ENCODE data around the gene PYGO1. TPM values are rescaled to one million over a fixed set of nuclear protein-coding genes. Genes with fewer than 3 reads are reported as not detected.
"Not testable (repeated sequence)": the region's sequence is repeated elsewhere in the genome, so short reads cannot be mapped to it uniquely, and the experiment has no call there.

The PYGO1 gene
- total and polyA plus RNA-seq, 9 donors = 5.1 to 15.6 (median 9.2) TPM

DNA sequence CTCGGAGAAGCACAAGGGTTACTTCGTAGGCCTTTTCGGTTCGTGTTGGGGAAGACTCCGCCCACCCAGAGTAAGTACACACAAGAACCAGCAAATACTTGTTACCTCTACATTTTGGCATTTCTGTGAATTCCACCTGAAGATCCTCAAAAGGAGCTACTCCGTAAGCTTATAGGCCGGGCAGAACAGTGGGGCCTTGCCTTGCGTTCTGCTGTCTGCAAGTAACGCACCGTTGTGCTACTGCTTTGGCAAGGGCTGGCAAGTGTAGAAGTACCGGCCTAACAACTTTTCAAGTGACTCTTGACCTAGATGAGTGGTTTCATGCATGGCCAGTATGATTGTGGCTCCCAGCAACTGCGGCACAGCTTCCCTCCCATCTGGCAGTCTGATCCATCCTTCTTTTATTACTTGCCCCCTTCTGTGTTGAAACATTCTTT is 73.7 kb downstream of the PYGO1 start:
- DNase-seq = no peak
- Histone ChIP-seq H3K27ac (ENCODE audit: low read length) (no peak overlapping the region), H3K4me1 (ENCODE audit: control insufficient read depth, insufficient read depth, low read length) (no peaks in the 10 kb centered on the region), H3K27me3 (ENCODE audit: control insufficient read depth, insufficient read depth, low read length) (no peaks in the 10 kb centered on the region), H3K36me3 (ENCODE audit: control insufficient read depth, insufficient read depth, low read length) (no peaks in the 10 kb centered on the region), H3K9me3 (replicated peaks; ENCODE audit: control insufficient read depth, low read depth, low read length) (no peaks in the 10 kb centered on the region), H3K4me3 (ENCODE audit: low read length) (no peak overlapping the region)
- 95% methylated on average over 11 of the region's 12 CpGs for WGBS (ENCODE audit: insufficient coverage)

DNA sequence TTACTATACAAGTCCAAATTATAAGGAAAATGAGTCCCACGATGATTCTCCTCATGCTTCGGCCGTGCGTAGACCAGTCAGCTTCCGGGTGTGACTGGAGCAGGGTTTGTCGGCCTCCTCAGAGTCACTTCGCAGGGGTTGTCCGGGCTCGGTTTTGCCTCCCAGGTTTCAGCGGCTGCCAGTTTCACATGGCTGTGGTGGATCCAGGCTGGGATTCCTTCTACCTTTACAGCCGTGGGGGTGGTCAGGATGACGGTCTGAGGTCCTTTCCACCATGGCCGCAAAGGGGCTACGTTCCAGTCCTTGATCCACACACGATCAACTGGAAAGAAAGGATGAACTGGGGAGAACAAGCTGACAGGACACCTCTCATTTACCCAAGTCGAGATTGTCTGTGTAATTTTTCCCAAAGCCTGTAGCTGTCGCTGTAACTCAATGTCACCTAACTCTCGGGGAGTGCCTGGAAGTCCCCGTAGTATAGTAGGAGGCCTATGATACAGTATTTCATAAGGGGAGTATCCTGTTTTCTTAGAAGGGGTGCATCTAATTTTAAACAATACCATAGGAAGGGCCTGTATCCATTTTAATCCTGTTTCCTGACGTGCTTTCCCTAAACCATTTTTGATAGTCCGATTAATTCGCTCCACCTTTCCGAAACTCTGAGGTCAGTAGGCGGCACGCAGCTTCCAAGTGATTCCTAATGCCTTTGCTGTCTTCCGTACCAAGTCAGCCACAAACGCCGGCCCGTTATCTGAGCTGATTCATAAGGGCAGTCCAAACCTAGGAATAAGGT is 74.3 kb downstream of the PYGO1 start:
- H3K4me1 ChIP-seq (ENCODE audit: control insufficient read depth, insufficient read depth, low read length); H3K27me3 ChIP-seq (ENCODE audit: control insufficient read depth, insufficient read depth, low read length); H3K36me3 ChIP-seq (ENCODE audit: control insufficient read depth, insufficient read depth, low read length); H3K9me3 ChIP-seq (replicated peaks; ENCODE audit: control insufficient read depth, low read depth, low read length); H3K4me3 ChIP-seq (ENCODE audit: low read length); H3K27ac ChIP-seq (ENCODE audit: low read length): not testable (repeated sequence)
- WGBS (ENCODE audit: insufficient coverage) = 75% methylated on average over 19 of the region's 29 CpGs
- DNase-seq = peak; percentile 39

DNA sequence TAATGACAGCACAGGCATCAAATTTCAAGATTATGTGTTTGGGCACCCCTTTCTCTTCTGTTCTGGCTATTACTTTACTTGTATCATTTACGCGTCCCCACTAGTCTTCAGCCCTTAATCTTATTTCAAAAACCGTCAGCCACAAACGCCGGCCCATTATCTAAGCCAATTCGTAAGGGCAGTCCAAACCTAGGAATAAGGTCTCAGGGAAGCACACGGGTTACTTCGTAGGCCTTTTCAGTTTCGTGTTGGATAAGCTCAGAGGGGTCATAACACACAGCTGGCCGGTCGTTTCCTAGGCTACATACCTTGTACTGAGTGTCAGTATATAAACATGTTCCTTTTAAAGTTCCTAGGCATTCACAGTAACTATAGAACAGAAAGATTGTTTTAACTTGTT is 75.0 kb downstream of the PYGO1 start:
- H3K27me3 ChIP-seq (ENCODE audit: control insufficient read depth, insufficient read depth, low read length) = no peaks in the 10 kb centered on the region
- peak; percentile 32 for DNase-seq
- WGBS (ENCODE audit: insufficient coverage) = 36% methylated on average over 2 of the region's 11 CpGs
- no peak overlapping the region for H3K27ac ChIP-seq (ENCODE audit: low read length)
- no peaks in the 10 kb centered on the region for H3K36me3 ChIP-seq (ENCODE audit: control insufficient read depth, insufficient read depth, low read length)
- no peak overlapping the region for H3K4me3 ChIP-seq (ENCODE audit: low read length)
- no peaks in the 10 kb centered on the region for H3K4me1 ChIP-seq (ENCODE audit: control insufficient read depth, insufficient read depth, low read length)
- H3K9me3 ChIP-seq (replicated peaks; ENCODE audit: control insufficient read depth, low read depth, low read length) = no peaks in the 10 kb centered on the region

GRCh38 chr15:55507567-55507966 is 80.6 kb downstream of the PYGO1 start:
- no CpG with 5 or more reads among the region's 4 CpGs for WGBS (ENCODE audit: insufficient coverage)

GRCh38 chr15:55505407-55505806 is 82.7 kb downstream of the PYGO1 start:
- not testable (repeated sequence) for H3K27me3 ChIP-seq (ENCODE audit: control insufficient read depth, insufficient read depth, low read length); H3K4me3 ChIP-seq (ENCODE audit: low read length); H3K9me3 ChIP-seq (replicated peaks; ENCODE audit: control insufficient read depth, low read depth, low read length); DNase-seq; H3K4me1 ChIP-seq (ENCODE audit: control insufficient read depth, insufficient read depth, low read length); H3K36me3 ChIP-seq (ENCODE audit: control insufficient read depth, insufficient read depth, low read length); H3K27ac ChIP-seq (ENCODE audit: low read length)
- no CpG with 5 or more reads among the region's 5 CpGs for WGBS (ENCODE audit: insufficient coverage)

More at GRCh38 chr15:55507567-55507966, 80.6 kb downstream of the PYGO1 start:
- Histone ChIP-seq H3K4me3 (ENCODE audit: low read length) (no peak overlapping the region), H3K4me1 (ENCODE audit: control insufficient read depth, insufficient read depth, low read length) (no peaks in the 10 kb centered on the region), H3K9me3 (replicated peaks; ENCODE audit: control insufficient read depth, low read depth, low read length) (peaks cover 2% of the 10 kb centered on the region), H3K36me3 (ENCODE audit: control insufficient read depth, insufficient read depth, low read length) (no peaks in the 10 kb centered on the region), H3K27me3 (ENCODE audit: control insufficient read depth, insufficient read depth, low read length) (no peaks in the 10 kb centered on the region), H3K27ac (ENCODE audit: low read length) (no peak overlapping the region)
- DNase-seq = no peak

DNA sequence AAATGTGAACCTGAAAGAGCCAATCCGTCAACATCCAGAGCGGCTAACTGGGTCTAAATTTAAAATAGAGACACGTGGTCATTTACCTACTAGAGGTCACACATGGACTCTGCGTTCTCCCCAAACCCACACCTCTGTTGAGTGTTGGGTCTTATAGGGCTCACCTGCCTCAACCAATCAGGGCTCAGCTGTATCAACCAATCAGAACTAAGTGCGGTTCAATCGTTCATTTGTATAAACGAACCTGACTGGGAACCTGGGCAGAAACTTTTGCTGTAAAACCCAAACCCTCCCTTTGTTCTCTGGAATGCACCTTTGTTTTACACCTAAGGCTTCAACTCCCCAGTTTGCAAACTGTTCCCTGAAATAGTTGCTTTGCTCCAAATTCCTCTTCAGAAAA is 89.0 kb downstream of the PYGO1 start:
- 88% methylated on average over 4 of the region's 7 CpGs for WGBS (ENCODE audit: insufficient coverage)
- DNase-seq = no peak
- Histone ChIP-seq H3K9me3 (replicated peaks; ENCODE audit: control insufficient read depth, low read depth, low read length) (no peaks in the 10 kb centered on the region), H3K4me3 (ENCODE audit: low read length) (no peak overlapping the region), H3K4me1 (ENCODE audit: control insufficient read depth, insufficient read depth, low read length) (peaks cover 3% of the 10 kb centered on the region), H3K36me3 (ENCODE audit: control insufficient read depth, insufficient read depth, low read length) (no peaks in the 10 kb centered on the region), H3K27me3 (ENCODE audit: control insufficient read depth, insufficient read depth, low read length) (no peaks in the 10 kb centered on the region), H3K27ac (ENCODE audit: low read length) (no peak overlapping the region)

DNA sequence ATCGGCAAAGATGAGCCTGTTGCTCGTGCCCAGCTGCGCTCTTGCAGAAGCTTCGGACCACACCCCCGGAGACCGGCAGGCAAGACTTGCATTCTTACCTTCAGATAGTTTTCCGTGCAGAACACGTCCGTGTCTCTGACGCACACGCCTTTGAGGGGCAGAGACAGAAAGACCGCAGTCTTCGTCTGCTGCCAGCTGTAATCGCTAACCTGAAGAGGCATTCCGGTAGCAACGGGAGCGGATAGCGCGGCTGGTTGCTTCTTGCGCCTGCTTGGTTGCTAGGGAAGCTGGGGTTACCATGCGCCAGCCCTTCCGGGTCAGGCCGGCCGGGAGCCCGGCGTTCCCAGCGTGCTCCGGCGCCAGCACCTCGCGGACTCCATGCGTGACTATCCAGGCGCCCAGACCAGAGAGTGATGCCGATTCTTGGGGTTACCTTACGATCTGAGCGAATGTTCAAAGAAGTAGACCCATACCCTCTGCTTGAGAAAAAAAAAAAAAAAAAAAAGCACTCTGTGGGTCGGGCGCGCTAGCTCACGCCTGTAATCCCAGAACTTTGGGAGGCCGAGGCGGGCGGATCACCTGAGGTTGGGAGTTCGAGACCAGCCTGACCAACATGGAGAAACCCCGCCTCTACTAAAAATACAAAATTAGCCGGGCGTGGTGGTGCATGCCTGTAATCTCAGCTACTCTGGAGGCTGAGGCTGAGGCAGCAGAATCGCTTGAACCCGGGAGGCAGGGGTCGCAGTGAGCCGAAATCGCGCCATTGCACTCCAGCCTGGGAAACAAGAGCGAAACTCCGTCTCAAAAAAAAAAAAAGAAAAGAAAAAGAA is 89.8 kb downstream of the PYGO1 start:
- not testable (repeated sequence) for H3K36me3 ChIP-seq (ENCODE audit: control insufficient read depth, insufficient read depth, low read length); H3K27ac ChIP-seq (ENCODE audit: low read length); H3K27me3 ChIP-seq (ENCODE audit: control insufficient read depth, insufficient read depth, low read length); H3K9me3 ChIP-seq (replicated peaks; ENCODE audit: control insufficient read depth, low read depth, low read length); H3K4me1 ChIP-seq (ENCODE audit: control insufficient read depth, insufficient read depth, low read length)
- DNase-seq = peak; percentile 92
- WGBS (ENCODE audit: insufficient coverage) = 2% methylated on average over 42 of the region's 55 CpGs
- peak overlapping the region; percentile 64 for H3K4me3 ChIP-seq (ENCODE audit: low read length)

GRCh38 chr15:55496716-55497115 is 91.4 kb downstream of the PYGO1 start:
- H3K27ac ChIP-seq (ENCODE audit: low read length) = no peak overlapping the region
- H3K9me3 ChIP-seq (replicated peaks; ENCODE audit: control insufficient read depth, low read depth, low read length) = no peaks in the 10 kb centered on the region
- H3K4me3 ChIP-seq (ENCODE audit: low read length) = no peak overlapping the region
- WGBS (ENCODE audit: insufficient coverage) = 67% methylated on average over 1 of the region's 2 CpGs
- H3K27me3 ChIP-seq (ENCODE audit: control insufficient read depth, insufficient read depth, low read length) = no peaks in the 10 kb centered on the region
- no peak for DNase-seq
- H3K36me3 ChIP-seq (ENCODE audit: control insufficient read depth, insufficient read depth, low read length) = no peaks in the 10 kb centered on the region
- peaks cover 3% of the 10 kb centered on the region for H3K4me1 ChIP-seq (ENCODE audit: control insufficient read depth, insufficient read depth, low read length)

DNA sequence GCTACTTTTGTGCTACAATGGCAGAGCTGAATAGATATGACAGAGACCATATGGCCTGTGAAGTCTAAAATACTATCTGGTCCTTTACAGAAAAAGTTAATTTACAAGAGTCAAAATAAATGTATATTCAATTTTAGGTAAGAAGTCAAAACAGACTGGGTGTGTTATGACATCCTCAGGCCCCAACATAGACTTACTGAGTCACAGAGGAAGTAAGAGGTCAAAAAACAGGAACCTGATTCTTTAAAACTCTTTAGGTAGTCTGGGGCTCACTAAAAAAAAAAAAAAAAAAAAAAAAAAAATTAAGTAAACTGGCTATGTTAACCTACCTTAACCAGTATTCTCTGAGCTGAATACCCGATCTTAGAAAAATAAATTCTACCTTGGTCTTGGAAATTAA is 93.2 kb downstream of the PYGO1 start:
- no peaks in the 10 kb centered on the region for H3K27me3 ChIP-seq (ENCODE audit: control insufficient read depth, insufficient read depth, low read length)
- H3K4me3 ChIP-seq (ENCODE audit: low read length) = no peak overlapping the region
- peak; percentile 10 for DNase-seq
- peaks cover 3% of the 10 kb centered on the region for H3K4me1 ChIP-seq (ENCODE audit: control insufficient read depth, insufficient read depth, low read length)
- no peaks in the 10 kb centered on the region for H3K36me3 ChIP-seq (ENCODE audit: control insufficient read depth, insufficient read depth, low read length)
- H3K27ac ChIP-seq (ENCODE audit: low read length) = no peak overlapping the region
- no peaks in the 10 kb centered on the region for H3K9me3 ChIP-seq (replicated peaks; ENCODE audit: control insufficient read depth, low read depth, low read length)
- WGBS (ENCODE audit: insufficient coverage) = no CpG with 5 or more reads among the region's 1 CpG

- not testable (repeated sequence) for H3K9me3 ChIP-seq (replicated peaks; ENCODE audit: control insufficient read depth, low read depth, low read length); H3K27ac ChIP-seq (ENCODE audit: low read length); H3K4me1 ChIP-seq (ENCODE audit: control insufficient read depth, insufficient read depth, low read length); H3K4me3 ChIP-seq (ENCODE audit: low read length); H3K27me3 ChIP-seq (ENCODE audit: control insufficient read depth, insufficient read depth, low read length); DNase-seq; H3K36me3 ChIP-seq (ENCODE audit: control insufficient read depth, insufficient read depth, low read length)
- WGBS (ENCODE audit: insufficient coverage) = 100% methylated on average over 4 of the region's 9 CpGs
These were observed 99.1 kb downstream of the PYGO1 start for GRCh38 chr15:55488952-55489600.
